ENCODE results near the gene LINGO3. TPM values are rescaled to one million over a fixed set of nuclear protein-coding genes. Genes with fewer than 3 reads are reported as not detected.
A peak's percentile ranks its signal among the peaks of the same experiment; 100 is the strongest.

Gene LINGO3
- total RNA-seq, 3 donors from 2014 or later = not detected

DNA sequence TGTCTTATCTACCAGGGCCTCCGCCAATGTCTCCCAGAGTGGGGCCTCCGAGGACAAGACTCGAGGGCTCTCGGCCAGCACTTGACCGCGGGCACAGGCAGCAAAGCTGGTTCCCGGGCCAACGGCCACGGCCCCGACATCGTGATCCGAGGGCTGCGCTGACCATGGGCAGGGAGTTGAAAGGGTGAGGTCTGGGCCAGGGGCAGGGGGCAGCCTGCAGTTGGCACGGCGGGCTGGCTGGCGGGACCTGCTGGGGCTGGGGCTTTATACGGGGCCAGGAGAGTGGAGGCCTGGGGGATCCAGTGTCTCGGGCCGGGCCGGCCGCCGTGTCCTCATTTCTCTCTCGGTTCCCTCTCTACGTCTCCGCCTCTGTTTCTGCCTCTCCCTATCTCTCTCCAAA is 9.8 kb upstream of the LINGO3 start:
- H3K36me3 ChIP-seq (ENCODE audit: low read depth) = no peaks in the 10 kb centered on the region
- no peak for DNase-seq
- peaks cover 3% of the 10 kb centered on the region for H3K9me3 ChIP-seq
- ATAC-seq = no peak
- no peak overlapping the region for H3K4me3 ChIP-seq
- TF ChIP-seq, protein P1, sequence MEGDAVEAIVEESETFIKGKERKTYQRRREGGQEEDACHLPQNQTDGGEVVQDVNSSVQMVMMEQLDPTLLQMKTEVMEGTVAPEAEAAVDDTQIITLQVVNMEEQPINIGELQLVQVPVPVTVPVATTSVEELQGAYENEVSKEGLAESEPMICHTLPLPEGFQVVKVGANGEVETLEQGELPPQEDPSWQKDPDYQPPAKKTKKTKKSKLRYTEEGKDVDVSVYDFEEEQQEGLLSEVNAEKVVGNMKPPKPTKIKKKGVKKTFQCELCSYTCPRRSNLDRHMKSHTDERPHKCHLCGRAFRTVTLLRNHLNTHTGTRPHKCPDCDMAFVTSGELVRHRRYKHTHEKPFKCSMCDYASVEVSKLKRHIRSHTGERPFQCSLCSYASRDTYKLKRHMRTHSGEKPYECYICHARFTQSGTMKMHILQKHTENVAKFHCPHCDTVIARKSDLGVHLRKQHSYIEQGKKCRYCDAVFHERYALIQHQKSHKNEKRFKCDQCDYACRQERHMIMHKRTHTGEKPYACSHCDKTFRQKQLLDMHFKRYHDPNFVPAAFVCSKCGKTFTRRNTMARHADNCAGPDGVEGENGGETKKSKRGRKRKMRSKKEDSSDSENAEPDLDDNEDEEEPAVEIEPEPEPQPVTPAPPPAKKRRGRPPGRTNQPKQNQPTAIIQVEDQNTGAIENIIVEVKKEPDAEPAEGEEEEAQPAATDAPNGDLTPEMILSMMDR (IDR thresholded peaks at IDR 0.05) = no peak
- intact Hi-C loops (cut with DNase I, micrococcal nuclease) = no loop called here
- no peaks in the 10 kb centered on the region for H3K4me1 ChIP-seq (ENCODE audit: low read depth)

DNA sequence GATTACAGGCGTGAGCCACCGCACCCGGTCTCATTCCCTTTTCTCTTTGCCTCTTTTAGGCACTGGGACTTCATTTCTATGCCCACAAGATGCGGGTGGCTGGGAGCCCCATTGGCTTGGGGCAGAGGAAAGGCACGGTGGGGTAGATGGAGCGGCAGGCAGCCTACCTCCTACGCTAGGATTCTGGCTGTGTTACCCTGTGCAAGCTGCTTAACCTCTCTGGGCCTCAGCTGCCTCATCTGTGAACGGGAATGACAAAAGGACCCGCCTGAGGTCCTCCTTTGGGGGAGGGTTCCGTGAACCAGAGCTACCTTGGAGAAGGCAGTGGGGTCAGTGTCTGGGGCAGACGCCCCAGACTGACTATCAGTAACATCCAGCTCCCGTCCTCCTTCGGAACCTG is 9.3 kb upstream of the LINGO3 start:
- intact Hi-C loops (cut with DNase I, micrococcal nuclease) = no loop called here

GRCh38 chr19:2315818-2316353 is 7.9 kb upstream of the LINGO3 start:
- TF ChIP-seq, protein P1 (IDR thresholded peaks at IDR 0.05) = no peak
- Histone ChIP-seq H3K9me3 (peaks cover 3% of the 10 kb centered on the region), H3K4me1 (ENCODE audit: low read depth) (no peaks in the 10 kb centered on the region), H3K4me3 (no peak overlapping the region), H3K36me3 (ENCODE audit: low read depth) (no peaks in the 10 kb centered on the region)
- DNase-seq (peak; percentile 67 to 81 (median 75)), ATAC-seq (peak; percentile 85)
- intact Hi-C loops (cut with DNase I, micrococcal nuclease) = no loop called here

More for the DNA sequence above, 9.3 kb upstream of the LINGO3 start:
- Histone ChIP-seq H3K4me1 (ENCODE audit: low read depth) (no peaks in the 10 kb centered on the region), H3K36me3 (ENCODE audit: low read depth) (no peaks in the 10 kb centered on the region), H3K9me3 (peaks cover 3% of the 10 kb centered on the region), H3K4me3 (no peak overlapping the region)
- DNase-seq (no peak), ATAC-seq (no peak)
- TF ChIP-seq, protein P1 (IDR thresholded peaks at IDR 0.05) = no peak

DNA sequence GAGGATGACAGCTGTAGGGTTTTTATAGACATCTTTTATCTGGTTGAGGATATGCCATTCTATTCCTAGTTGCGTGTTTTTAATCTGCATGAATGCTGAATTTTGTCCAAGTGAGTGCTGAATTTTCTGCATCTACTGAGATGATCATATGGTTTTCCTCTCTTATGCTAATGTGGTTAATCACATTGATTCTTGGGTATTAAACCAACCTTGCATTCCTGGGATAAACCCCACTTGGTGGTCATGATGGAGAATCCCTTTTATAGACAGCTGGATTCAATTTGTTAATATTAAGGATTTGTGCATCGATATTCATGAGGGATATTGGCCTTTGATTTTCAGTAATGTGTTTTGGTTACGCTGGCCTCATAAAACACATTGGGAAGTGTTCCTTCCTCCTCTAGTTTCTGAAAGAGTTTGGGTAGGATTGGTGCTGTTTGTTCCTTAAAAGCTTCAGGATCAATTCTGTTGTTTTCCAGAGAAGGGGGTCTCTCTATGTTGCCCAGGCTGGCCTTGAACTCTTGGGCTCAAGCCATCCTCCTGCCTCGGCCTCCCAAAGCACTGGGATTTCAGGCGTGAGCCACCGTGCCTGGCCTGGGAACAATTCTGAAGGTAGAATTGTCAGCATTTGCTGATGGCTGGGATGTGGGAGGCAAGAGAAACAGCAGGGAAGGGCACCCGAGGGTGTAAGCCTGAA is 7.3 kb upstream of the LINGO3 start:
- H3K9me3 ChIP-seq = peaks cover 3% of the 10 kb centered on the region
- DNase-seq (no peak), ATAC-seq (no peak)
- intact Hi-C loops (cut with DNase I, micrococcal nuclease) = no loop called here
- no peak overlapping the region for H3K4me3 ChIP-seq
- TF ChIP-seq, protein P1 (IDR thresholded peaks at IDR 0.05) = no peak
- H3K36me3 ChIP-seq (ENCODE audit: low read depth) = no peaks in the 10 kb centered on the region
- H3K4me1 ChIP-seq (ENCODE audit: low read depth) = no peaks in the 10 kb centered on the region

- Histone ChIP-seq H3K36me3 (ENCODE audit: low read depth) (no peaks in the 10 kb centered on the region), H3K4me3 (no peak overlapping the region), H3K9me3 (peaks cover 3% of the 10 kb centered on the region), H3K4me1 (ENCODE audit: low read depth) (no peaks in the 10 kb centered on the region)
- no peak for DNase-seq
- no peak for ATAC-seq
- TF ChIP-seq, protein P1 (IDR thresholded peaks at IDR 0.05) = no peak
- intact Hi-C loops (cut with DNase I, micrococcal nuclease) = no loop called here
Observed at GRCh38 chr19:2312820-2313501, 5.0 kb upstream of the LINGO3 start.

All from mucosa of descending colon (tissue), 3 donors.